ENCODE results near the gene DNAAF5. TPM values are rescaled to one million over a fixed set of nuclear protein-coding genes. Genes with fewer than 3 reads are reported as not detected.
A peak's percentile ranks its signal among the peaks of the same experiment; 100 is the strongest.
"Not testable (repeated sequence)": the region's sequence is repeated elsewhere in the genome, so short reads cannot be mapped to it uniquely, and the experiment has no call there.

DNAAF5 gene
- total RNA-seq, 1 donor from 2014 or later: 4.3 TPM

GRCh38 chr7:746155-747061, 19.9 kb downstream of the DNAAF5 start:
- DNase-seq (ENCODE audit: low spot score): no peak

- no peak for DNase-seq (ENCODE audit: low spot score)
Observed at GRCh38 chr7:747186-747585, 20.7 kb downstream of the DNAAF5 start.

- DNase-seq (ENCODE audit: low spot score): no peak
Observed at GRCh38 chr7:748446-748845, 21.9 kb downstream of the DNAAF5 start.

- DNase-seq (ENCODE audit: low spot score): no peak
Observed at GRCh38 chr7:749140-749551, 22.6 kb downstream of the DNAAF5 start.

- DNase-seq (ENCODE audit: low spot score): no peak
Observed at GRCh38 chr7:750111-750905, 23.8 kb downstream of the DNAAF5 start.

GRCh38 chr7:751826-752225, 25.3 kb downstream of the DNAAF5 start:
- no peak for DNase-seq (ENCODE audit: low spot score)

GRCh38 chr7:752256-752655, 25.8 kb downstream of the DNAAF5 start:
- not testable (repeated sequence) for DNase-seq (ENCODE audit: low spot score)

GRCh38 chr7:753190-753589, 26.7 kb downstream of the DNAAF5 start:
- no peak for DNase-seq (ENCODE audit: low spot score)

- DNase-seq (ENCODE audit: low spot score): no peak
Observed at GRCh38 chr7:754531-755412, 28.3 kb downstream of the DNAAF5 start.

- DNase-seq (ENCODE audit: low spot score): no peak
Observed at GRCh38 chr7:755413-755805, 28.9 kb downstream of the DNAAF5 start.

- DNase-seq (ENCODE audit: low spot score): no peak
Observed at GRCh38 chr7:756231-756927, 29.9 kb downstream of the DNAAF5 start.

- DNase-seq (ENCODE audit: low spot score): no peak
Observed at GRCh38 chr7:756928-757560, 30.5 kb downstream of the DNAAF5 start.

GRCh38 chr7:757741-758163, 31.3 kb downstream of the DNAAF5 start:
- DNase-seq (ENCODE audit: low spot score): no peak

- DNase-seq (ENCODE audit: low spot score): no peak
Observed at GRCh38 chr7:759569-759968, 33.1 kb downstream of the DNAAF5 start.

- DNase-seq (ENCODE audit: low spot score): no peak
Observed at GRCh38 chr7:760006-760405, 33.5 kb downstream of the DNAAF5 start.

GRCh38 chr7:761101-761500, 34.6 kb downstream of the DNAAF5 start:
- DNase-seq (ENCODE audit: low spot score): no peak

- no peak for DNase-seq (ENCODE audit: low spot score)
Observed at GRCh38 chr7:761631-762030, 35.1 kb downstream of the DNAAF5 start.

GRCh38 chr7:762885-763284, 36.4 kb downstream of the DNAAF5 start:
- DNase-seq (ENCODE audit: low spot score): peak; percentile 45

- no peak for DNase-seq (ENCODE audit: low spot score)
Observed at GRCh38 chr7:763762-764161, 37.3 kb downstream of the DNAAF5 start.

- no peak for DNase-seq (ENCODE audit: low spot score)
Observed at GRCh38 chr7:765383-765782, 38.9 kb downstream of the DNAAF5 start.

- no peak for DNase-seq (ENCODE audit: low spot score)
Observed at GRCh38 chr7:767580-767940, 41.1 kb downstream of the DNAAF5 start.

Measured in umbilical cord (tissue), 2 donors.